ENCODE measurements around the gene CARD16. TPM values are rescaled to one million over a fixed set of nuclear protein-coding genes. Genes with fewer than 3 reads are reported as not detected.
A peak's percentile ranks its signal among the peaks of the same experiment; 100 is the strongest.

Gene CARD16
- polyA plus RNA-seq, 2 of the 4 experiments (the other 2 are of a cell fraction): not detected

- FAIRE-seq (no peak), ATAC-seq (peak; percentile 100), DNase-seq (ENCODE audit: low read depth in 1 of 2, low spot score in 1 of 2) (peak; percentile 48 to 90)
- peak overlapping the region; percentile 56 to 74 for H3K27ac ChIP-seq
- 0 out of 3 replicates have a peak overlapping the region, but pooled peaks have one; percentile 15 for H3K4me3 ChIP-seq
- H3K4me2 ChIP-seq: peak overlapping the region; percentile 37
- H3K9me3 ChIP-seq: no peaks in the 10 kb centered on the region
- TF ChIP-seq GATA3 (IDR thresholded peaks at IDR 0.05; ENCODE audit: borderline replicate concordance) (peak; percentile 80), MAFK (IDR thresholded peaks at IDR 0.05; ENCODE audit: partially characterized antibody) (peak; percentile 72), HES2 (IDR thresholded peaks at IDR 0.05) (0 out of 2 replicates have a peak, but pooled peaks have one; percentile 2), CEBPB (IDR thresholded peaks at IDR 0.05) (peak in 1 of 2 experiments; percentile 57; a peak in 2 of 4 replicates), JUN (IDR thresholded peaks at IDR 0.05) (peak; percentile 76 to 85; a peak in 2 of 5 replicates), EP300 (IDR thresholded peaks at IDR 0.05) (peak; percentile 61 to 72; a peak in 2 of 5 replicates), HOXB5 (CRISPR knock-in tag; IDR thresholded peaks at IDR 0.05) (no peak), SMC3 (IDR thresholded peaks at IDR 0.05) (peak; percentile 21; the same call in 1 of the 3 replicates), USF2 (IDR thresholded peaks at IDR 0.05) (no peak), BCL3 (IDR thresholded peaks at IDR 0.05) (peak; percentile 89; the same call in 2 of the 3 replicates), RFX5 (IDR thresholded peaks at IDR 0.05) (no peak), TFCP2L1 (CRISPR knock-in tag; IDR thresholded peaks at IDR 0.05) (no peak), RCOR1 (IDR thresholded peaks at IDR 0.05; ENCODE audit: low read depth, low read length) (no peak), FOXS1 (CRISPR knock-in tag; IDR thresholded peaks at IDR 0.05) (peak; percentile 45; the same call in 1 of the 2 replicates), CHD4 (IDR thresholded peaks at IDR 0.05; ENCODE audit: borderline replicate concordance) (no peak), JUNB (IDR thresholded peaks at IDR 0.05) (peak; percentile 95), MAX (IDR thresholded peaks at IDR 0.05) (peak; percentile 91), RARB (CRISPR knock-in tag; IDR thresholded peaks at IDR 0.05) (no peak), RAD21 (conservative IDR thresholded peaks at IDR 0.05 in 1 of 2, IDR thresholded peaks at IDR 0.05 in 1 of 2) (peak in 1 of 2 experiments; percentile 49; a peak in 4 of 5 replicates), CBX2 (IDR thresholded peaks at IDR 0.05; ENCODE audit: borderline replicate concordance, low read depth) (no peak), RNF2 (IDR thresholded peaks at IDR 0.05; ENCODE audit: borderline replicate concordance, low read depth) (no peak), FOSL2 (IDR thresholded peaks at IDR 0.05) (peak; percentile 91), FOSL2 (CRISPR knock-in tag; IDR thresholded peaks at IDR 0.05) (peak; percentile 93)
- 4% methylated on average over 8 of the region's 8 CpGs for WGBS (ENCODE audit: missing lambda C conversion rate)
- ChIA-PET POLR2A (interaction anchor here (1.2 kb wide), 1 partner anchor 50 kb away, joined by 3 read pairs; no protein-coding TSS in a partner anchor), CTCF (no interaction called here)
- H3K4me1 ChIP-seq: peaks cover 14% of the 10 kb centered on the region
Measured at GRCh38 chr11:105046898-105047579, 1.9 kb upstream of the CARD16 start.

- H3K9me3 ChIP-seq: no peaks in the 10 kb centered on the region
- H3K27ac ChIP-seq: peak overlapping the region in 1 of 2 experiments; percentile 43; a peak in 2 of 6 replicates
- FAIRE-seq: no peak
- ChIA-PET CTCF (no interaction called here), POLR2A (no interaction called here)
- WGBS (ENCODE audit: missing lambda C conversion rate): 95% methylated on average over 5 of the region's 5 CpGs
- no peak for TF ChIP-seq BCL3 (IDR thresholded peaks at IDR 0.05)
- TF ChIP-seq CBX8 (IDR thresholded peaks at IDR 0.05): no peak
- TF ChIP-seq CEBPB (IDR thresholded peaks at IDR 0.05): no peak
- no peak for TF ChIP-seq TFCP2L1 (CRISPR knock-in tag; IDR thresholded peaks at IDR 0.05)
- no peak for TF ChIP-seq RFX5 (IDR thresholded peaks at IDR 0.05)
- no peak for TF ChIP-seq NPAS2 (CRISPR knock-in tag; IDR thresholded peaks at IDR 0.05; ENCODE audit: borderline replicate concordance)
- no peak for TF ChIP-seq KDM1A (IDR thresholded peaks at IDR 0.05; ENCODE audit: low read depth)
- TF ChIP-seq PBX3 (IDR thresholded peaks at IDR 0.05): no peak
- TF ChIP-seq RAD21 (conservative IDR thresholded peaks at IDR 0.05 in 1 of 2, IDR thresholded peaks at IDR 0.05 in 1 of 2): no peak
- TF ChIP-seq CBX2 (IDR thresholded peaks at IDR 0.05; ENCODE audit: borderline replicate concordance, low read depth): no peak
- TF ChIP-seq ZNF302 (CRISPR knock-in tag; IDR thresholded peaks at IDR 0.05): no peak
- TF ChIP-seq MYC (IDR thresholded peaks at IDR 0.05; ENCODE audit: borderline replicate concordance, low read length): no peak
- TF ChIP-seq HDAC2 (IDR thresholded peaks at IDR 0.05): no peak
- TF ChIP-seq EHF (CRISPR knock-in tag; IDR thresholded peaks at IDR 0.05): no peak
- TF ChIP-seq JUNB (IDR thresholded peaks at IDR 0.05): no peak
- no peak for TF ChIP-seq SMC3 (IDR thresholded peaks at IDR 0.05)
- no peak for TF ChIP-seq CHD4 (IDR thresholded peaks at IDR 0.05; ENCODE audit: borderline replicate concordance)
- no peak overlapping the region for H3K4me3 ChIP-seq
- no peak overlapping the region for H3K4me2 ChIP-seq
- no peak for DNase-seq (ENCODE audit: low read depth in 1 of 2, low spot score in 1 of 2)
- ATAC-seq: no peak
- peaks cover 14% of the 10 kb centered on the region for H3K4me1 ChIP-seq
Measured at GRCh38 chr11:105045676-105046296, 651 bp upstream of the CARD16 start.

All from A549 (cell line).